ENCODE measurements around the gene CPT1A. TPM values are rescaled to one million over a fixed set of nuclear protein-coding genes. Genes with fewer than 3 reads are reported as not detected.

CPT1A gene
- total RNA-seq, 4 donors from 2014 or later, result 80.6 to 372 (median 118) TPM

DNA sequence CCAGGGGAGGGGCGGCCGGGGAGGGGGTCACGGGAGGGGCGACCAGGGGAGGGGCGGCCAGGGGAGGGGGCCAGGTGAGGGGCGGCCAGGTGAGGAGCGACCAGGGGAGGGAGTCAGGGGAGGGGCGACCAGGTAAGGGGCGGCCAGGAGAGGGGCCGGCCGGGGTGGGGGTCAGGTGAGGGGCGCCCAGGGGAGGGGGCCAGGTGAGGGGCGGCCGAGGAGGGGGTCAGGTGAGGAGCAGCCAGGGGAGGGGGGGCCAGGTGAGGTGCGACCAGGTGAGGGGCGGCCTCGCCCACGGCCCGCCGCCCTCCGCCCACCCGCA is 90.8 kb downstream of the CPT1A start:
- H3K36me3 ChIP-seq, result peaks cover 0 to 5% (median 0%) of the 10 kb centered on the region in 3 donors
- TF ChIP-seq, protein P1, sequence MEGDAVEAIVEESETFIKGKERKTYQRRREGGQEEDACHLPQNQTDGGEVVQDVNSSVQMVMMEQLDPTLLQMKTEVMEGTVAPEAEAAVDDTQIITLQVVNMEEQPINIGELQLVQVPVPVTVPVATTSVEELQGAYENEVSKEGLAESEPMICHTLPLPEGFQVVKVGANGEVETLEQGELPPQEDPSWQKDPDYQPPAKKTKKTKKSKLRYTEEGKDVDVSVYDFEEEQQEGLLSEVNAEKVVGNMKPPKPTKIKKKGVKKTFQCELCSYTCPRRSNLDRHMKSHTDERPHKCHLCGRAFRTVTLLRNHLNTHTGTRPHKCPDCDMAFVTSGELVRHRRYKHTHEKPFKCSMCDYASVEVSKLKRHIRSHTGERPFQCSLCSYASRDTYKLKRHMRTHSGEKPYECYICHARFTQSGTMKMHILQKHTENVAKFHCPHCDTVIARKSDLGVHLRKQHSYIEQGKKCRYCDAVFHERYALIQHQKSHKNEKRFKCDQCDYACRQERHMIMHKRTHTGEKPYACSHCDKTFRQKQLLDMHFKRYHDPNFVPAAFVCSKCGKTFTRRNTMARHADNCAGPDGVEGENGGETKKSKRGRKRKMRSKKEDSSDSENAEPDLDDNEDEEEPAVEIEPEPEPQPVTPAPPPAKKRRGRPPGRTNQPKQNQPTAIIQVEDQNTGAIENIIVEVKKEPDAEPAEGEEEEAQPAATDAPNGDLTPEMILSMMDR (IDR thresholded peaks at IDR 0.05), result no peak
- TF ChIP-seq POLR2A (IDR thresholded peaks at IDR 0.05), result no peak
- H3K9me3 ChIP-seq, result no peaks in the 10 kb centered on the region
- no peaks in the 10 kb centered on the region for H3K27me3 ChIP-seq
- no peak for DNase-seq
- H3K4me1 ChIP-seq, result peaks cover 0 to 11% (median 0%) of the 10 kb centered on the region in 4 donors
- peak overlapping the region; percentile 40 to 72 (median 59) for H3K27ac ChIP-seq
- H3K4me3 ChIP-seq, result peak overlapping the region; percentile 39 to 79 (median 70)

DNA sequence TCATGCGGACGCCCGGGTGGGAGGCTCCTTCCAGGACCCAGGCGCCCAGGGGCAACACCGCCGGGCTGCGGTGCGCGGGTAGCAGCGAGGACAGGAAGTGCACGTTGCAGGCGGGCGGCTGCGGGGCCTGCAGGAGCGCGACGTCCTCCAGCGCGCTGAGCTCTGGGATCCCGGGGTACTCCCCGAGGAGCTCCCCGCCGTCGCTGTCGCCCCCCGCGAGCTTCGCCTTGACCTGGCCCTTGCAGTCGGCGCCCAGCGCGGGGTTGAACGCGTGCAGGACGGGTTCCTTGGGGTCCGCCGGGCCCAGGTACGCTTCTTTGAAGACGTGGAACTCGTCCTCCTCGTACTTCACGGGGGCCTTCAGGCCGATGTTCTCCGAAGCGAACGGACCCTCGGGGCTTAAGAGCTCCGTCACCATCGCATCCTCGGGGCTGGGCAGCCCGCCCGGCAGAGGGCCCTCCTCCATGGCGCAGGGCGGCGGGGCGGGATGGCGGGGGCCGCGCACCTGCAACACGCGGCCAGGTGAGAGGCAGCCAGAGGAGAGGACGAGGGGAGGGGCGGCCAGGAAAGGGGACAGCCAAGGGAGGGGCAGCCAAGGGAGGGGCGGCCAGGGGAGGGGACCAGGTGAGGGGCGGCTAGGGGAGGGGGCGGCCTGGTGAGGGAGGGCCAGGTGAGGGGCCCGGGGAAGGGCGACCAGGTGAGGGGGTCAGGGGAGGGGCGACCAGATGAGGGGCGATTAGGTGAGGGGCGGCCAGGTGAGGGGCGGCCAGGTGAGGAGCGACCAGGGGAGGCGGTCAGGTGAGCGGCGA is 91.3 kb downstream of the CPT1A start:
- Histone ChIP-seq H3K4me3 (peak overlapping the region; percentile 39 to 79 (median 70)), H3K36me3 (no peaks in the 10 kb centered on the region), H3K9me3 (no peaks in the 10 kb centered on the region), H3K4me1 (peaks cover 0 to 11% (median 0%) of the 10 kb centered on the region in 4 donors), H3K27me3 (no peaks in the 10 kb centered on the region), H3K27ac (peak overlapping the region in 2 of 4 donors; percentile 40 to 72)
- no peak for TF ChIP-seq POLR2A (IDR thresholded peaks at IDR 0.05)
- TF ChIP-seq, protein P1 (IDR thresholded peaks at IDR 0.05), result no peak
- peak in 2 of 3 donors; percentile 23 to 51 for DNase-seq

DNA sequence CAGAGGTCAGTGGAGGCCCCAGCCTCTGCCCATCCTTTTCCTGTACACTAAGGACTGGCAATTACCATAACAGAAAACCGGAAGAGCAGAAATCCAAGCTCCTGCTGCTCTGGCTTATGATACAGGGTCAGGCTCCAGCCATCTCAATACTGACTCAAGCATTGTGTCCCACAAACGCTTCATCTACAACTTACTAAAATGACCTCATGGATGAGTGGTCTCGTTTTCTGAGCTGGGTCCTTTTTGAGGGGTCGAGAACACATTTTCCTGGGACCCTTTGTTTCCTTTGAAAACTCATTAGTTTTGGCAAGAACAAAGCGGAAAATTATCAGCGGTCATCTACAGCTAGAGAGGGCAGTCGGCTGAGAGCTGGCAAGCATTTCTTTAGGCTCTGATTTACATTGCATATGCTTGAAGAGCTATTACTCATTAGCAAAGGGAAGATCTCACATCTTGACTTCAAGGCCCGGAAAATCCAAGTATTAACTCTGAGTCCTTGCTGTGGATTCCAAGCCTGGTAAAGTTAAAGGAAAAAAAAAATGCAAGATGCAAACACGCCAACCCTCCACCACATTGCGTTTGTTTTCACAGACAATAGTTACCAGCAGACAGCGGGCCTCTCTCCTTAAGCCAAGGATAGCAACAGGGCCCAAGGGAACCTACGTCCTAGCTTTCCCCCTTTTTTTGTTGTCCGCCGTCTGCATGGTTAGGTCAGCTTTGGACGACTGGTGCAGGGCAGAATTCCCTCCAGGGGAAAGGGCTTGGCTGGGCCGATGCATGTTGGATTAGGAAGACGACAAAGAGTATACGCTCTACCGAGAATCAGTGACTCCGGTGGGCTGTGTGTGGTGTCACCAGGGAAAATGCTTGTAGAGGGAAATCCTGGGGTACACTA is 92.2 kb downstream of the CPT1A start:
- Histone ChIP-seq H3K27ac (no peak overlapping the region), H3K9me3 (no peaks in the 10 kb centered on the region), H3K4me1 (peaks cover 0 to 11% (median 0%) of the 10 kb centered on the region in 4 donors), H3K4me3 (no peak overlapping the region), H3K36me3 (no peaks in the 10 kb centered on the region), H3K27me3 (no peaks in the 10 kb centered on the region)
- TF ChIP-seq POLR2A (IDR thresholded peaks at IDR 0.05), result no peak
- TF ChIP-seq, protein P1 (IDR thresholded peaks at IDR 0.05), result no peak
- DNase-seq, result no peak

DNA sequence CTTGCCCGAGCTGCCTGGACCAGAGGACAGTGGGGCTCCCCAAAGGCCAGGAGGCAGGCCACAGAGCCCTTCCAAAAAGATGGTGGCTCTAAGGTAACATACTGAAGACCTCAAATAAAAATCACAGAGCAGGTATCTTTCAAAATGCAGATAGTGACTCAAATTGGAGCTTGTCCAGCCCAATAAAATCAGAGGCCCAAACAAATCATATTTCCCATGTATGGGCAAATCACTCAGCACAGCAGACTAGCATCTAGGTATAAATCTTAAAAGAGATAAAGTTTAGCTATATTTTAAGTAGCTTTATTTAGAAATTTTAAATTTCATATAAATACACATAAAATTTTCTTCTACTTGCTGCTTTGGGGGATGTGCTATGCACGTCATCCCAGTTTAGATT is 93.7 kb downstream of the CPT1A start:
- Histone ChIP-seq H3K36me3 (no peaks in the 10 kb centered on the region), H3K4me1 (peaks cover 0 to 11% (median 0%) of the 10 kb centered on the region in 4 donors), H3K4me3 (no peak overlapping the region), H3K9me3 (no peaks in the 10 kb centered on the region), H3K27ac (no peak overlapping the region), H3K27me3 (no peaks in the 10 kb centered on the region)
- DNase-seq, result no peak
- TF ChIP-seq, protein P1 (IDR thresholded peaks at IDR 0.05), result no peak
- TF ChIP-seq POLR2A (IDR thresholded peaks at IDR 0.05), result no peak

DNA sequence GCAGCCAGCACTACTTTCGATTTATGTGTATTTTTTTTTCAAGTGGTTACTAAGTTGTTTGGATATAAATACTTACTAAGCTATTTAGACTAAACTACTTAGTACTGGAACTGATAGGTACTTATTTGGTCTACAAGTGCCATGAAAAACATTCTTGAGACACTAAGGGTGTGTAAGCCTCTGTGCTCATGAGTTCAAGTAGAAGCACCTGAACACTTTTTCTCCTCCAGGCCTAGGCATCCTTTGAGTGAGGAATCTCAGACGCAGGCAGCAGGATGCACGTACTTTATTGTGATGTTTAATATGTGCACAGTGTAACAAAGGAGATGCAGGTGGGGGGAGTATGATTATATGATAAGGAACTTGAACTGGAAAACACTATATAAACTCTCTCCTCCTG is 98.2 kb downstream of the CPT1A start:
- no peaks in the 10 kb centered on the region for H3K4me1 ChIP-seq
- H3K9me3 ChIP-seq, result no peaks in the 10 kb centered on the region
- TF ChIP-seq POLR2A (IDR thresholded peaks at IDR 0.05), result no peak
- TF ChIP-seq, protein P1 (IDR thresholded peaks at IDR 0.05), result no peak
- no peak overlapping the region for H3K27ac ChIP-seq
- H3K27me3 ChIP-seq, result no peaks in the 10 kb centered on the region
- no peak for DNase-seq
- no peak overlapping the region for H3K4me3 ChIP-seq
- H3K36me3 ChIP-seq, result no peaks in the 10 kb centered on the region

Data from Peyer's patch (tissue), 4 donors.